Vagina (tissue), 2 donors: ENCODE data around the gene MRPS30. TPM values are rescaled to one million over a fixed set of nuclear protein-coding genes. Genes with fewer than 3 reads are reported as not detected.
"Not testable (repeated sequence)": the region's sequence is repeated elsewhere in the genome, so short reads cannot be mapped to it uniquely, and the experiment has no call there.

ENCODE experiments used
- DNase-seq, 2 donors: peaks; one replicate each; pipeline ENCODE4 v3.0.0-alpha.2; 2017; ENCODE audit errors: extremely low spot score in 2 of 2
- H3K27ac ChIP-seq: fragments of 200-600 bp; sonication (generic); one replicate; pipeline ENCODE4 v1.5.1; 2019
- H3K27me3 ChIP-seq: fragments of 200-600 bp; sonication (generic); one replicate; pipeline ENCODE4 v1.5.1; 2019
- H3K36me3 ChIP-seq, 2 donors: fragments of 200-600 bp; sonication (generic); one replicate each; pipeline ENCODE4 v1.5.1; 2017 to 2019
- H3K4me1 ChIP-seq: fragments of 200-600 bp; sonication (generic); one replicate; pipeline ENCODE4 v1.5.1; 2019
- H3K4me3 ChIP-seq, 2 donors: fragments of 200-600 bp; sonication (generic); 1 replicate in 1 of 2; 2 replicates in 1 of 2; pipeline ENCODE4 v1.5.1; 2016 to 2019
- H3K9me3 ChIP-seq: fragments of 200-600 bp; sonication (generic); one replicate; pipeline ENCODE4 v1.5.1; 2019
- POLR2A ChIP-seq, 2 donors: fragments of 450-650 bp; IDR thresholded peaks; one replicate each; pipeline ENCODE4 v1.6.1; 2017; ENCODE audit warnings: antibody characterized with exemption in 2 of 2, mild to moderate bottlenecking in 2 of 2, moderate library complexity in 2 of 2
- POLR2AphosphoS5 ChIP-seq, 2 donors: sonication (generic); formaldehyde crosslinking; IDR thresholded peaks; one replicate each; pipeline ENCODE4 v1.9.0; 2017; ENCODE audit warnings: antibody characterized with exemption in 2 of 2, mild to moderate bottlenecking in 2 of 2, low read depth in 1 of 2; ENCODE audit not compliant: insufficient read depth in 1 of 2
- intact Hi-C: fragments of 100-400 bp; cut with DNase I; formaldehyde crosslinking; loops from one replicate; pipeline ENCODE4 v1.15.1; 2023
- total RNA-seq: library from RNA; depleted of rRNA; stranded (reverse); fragments of >200 nt; gene quantifications from one replicate; pipeline ENCODE4 v1.2.3, GENCODE V29; 2016
- TF ChIP-seq, protein P1 (sequence below), 3 experiments: fragments of 450-650 bp in 2 of 3; fragments of 200-600 bp in 1 of 3; sonication (generic) in 1 of 3; IDR thresholded peaks; one replicate each; pipeline ENCODE4 v1.5.1; 2017 to 2019; ENCODE audit warnings: antibody characterized with exemption in 3 of 3, mild to moderate bottlenecking in 2 of 3, moderate library complexity in 2 of 3

MRPS30 gene
- total RNA-seq: 72.2 TPM

DNA sequence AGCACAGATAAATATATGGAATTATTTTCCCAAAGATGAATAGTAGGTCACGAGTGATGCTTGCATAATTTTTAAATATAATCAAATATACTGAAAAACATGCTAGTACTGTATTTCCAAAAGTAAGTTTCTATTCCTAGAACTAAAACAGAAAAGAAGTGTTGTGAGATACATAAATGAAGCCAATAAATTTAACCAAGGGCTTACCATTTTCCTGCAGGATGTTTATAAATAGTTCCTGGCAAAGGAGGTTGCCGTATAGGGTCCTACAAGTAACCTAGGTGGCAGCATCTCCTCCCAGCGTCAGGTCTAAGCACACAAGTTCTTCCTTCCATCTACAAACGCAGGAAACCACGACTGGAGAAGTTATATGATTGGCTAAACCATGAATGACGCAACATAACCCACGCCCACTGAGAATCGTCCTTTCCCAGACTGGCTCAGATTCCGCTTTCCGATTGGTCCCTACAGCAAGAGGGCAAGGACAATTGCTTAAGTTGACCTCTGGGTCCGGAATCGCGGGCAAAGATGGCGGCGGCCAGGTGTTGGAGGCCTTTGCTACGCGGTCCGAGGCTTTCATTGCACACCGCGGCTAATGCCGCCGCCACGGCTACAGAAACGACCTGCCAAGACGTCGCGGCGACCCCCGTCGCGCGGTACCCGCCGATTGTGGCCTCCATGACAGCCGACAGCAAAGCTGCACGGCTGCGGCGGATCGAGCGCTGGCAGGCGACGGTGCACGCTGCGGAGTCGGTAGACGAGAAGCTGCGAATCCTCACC is at the start of gene MRPS30:
Gene MRPS30 (plus strand): TSS at position 513 of the 780 bp plus-strand sequence. CDS start 16 bp downstream, at position 529.
- Histone ChIP-seq H3K27ac (peak within 1 kb of the TSS; percentile 83), H3K9me3 (no peaks in the 10 kb centered on the region), H3K27me3 (no peaks in the 10 kb centered on the region), H3K4me3 (peak within 1 kb of the TSS; percentile 82 to 99), H3K4me1 (peaks cover 36% of the 10 kb centered on the region), H3K36me3 (peaks cover 0 to 11% of the 10 kb centered on the region in 2 donors)
- intact Hi-C loops: no loop called here
- peak; percentile 97 to 99 for DNase-seq
- TF ChIP-seq POLR2AphosphoS5 (IDR thresholded peaks at IDR 0.05; ENCODE audit: insufficient read depth in 1 of 2, low read depth in 1 of 2) (peak; percentile 92 to 93), POLR2A (IDR thresholded peaks at IDR 0.05) (peak in 1 of 2 donors; percentile 29)
- TF ChIP-seq, protein P1, sequence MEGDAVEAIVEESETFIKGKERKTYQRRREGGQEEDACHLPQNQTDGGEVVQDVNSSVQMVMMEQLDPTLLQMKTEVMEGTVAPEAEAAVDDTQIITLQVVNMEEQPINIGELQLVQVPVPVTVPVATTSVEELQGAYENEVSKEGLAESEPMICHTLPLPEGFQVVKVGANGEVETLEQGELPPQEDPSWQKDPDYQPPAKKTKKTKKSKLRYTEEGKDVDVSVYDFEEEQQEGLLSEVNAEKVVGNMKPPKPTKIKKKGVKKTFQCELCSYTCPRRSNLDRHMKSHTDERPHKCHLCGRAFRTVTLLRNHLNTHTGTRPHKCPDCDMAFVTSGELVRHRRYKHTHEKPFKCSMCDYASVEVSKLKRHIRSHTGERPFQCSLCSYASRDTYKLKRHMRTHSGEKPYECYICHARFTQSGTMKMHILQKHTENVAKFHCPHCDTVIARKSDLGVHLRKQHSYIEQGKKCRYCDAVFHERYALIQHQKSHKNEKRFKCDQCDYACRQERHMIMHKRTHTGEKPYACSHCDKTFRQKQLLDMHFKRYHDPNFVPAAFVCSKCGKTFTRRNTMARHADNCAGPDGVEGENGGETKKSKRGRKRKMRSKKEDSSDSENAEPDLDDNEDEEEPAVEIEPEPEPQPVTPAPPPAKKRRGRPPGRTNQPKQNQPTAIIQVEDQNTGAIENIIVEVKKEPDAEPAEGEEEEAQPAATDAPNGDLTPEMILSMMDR (IDR thresholded peaks at IDR 0.05): peak in 1 of 3 experiments; percentile 59

DNA sequence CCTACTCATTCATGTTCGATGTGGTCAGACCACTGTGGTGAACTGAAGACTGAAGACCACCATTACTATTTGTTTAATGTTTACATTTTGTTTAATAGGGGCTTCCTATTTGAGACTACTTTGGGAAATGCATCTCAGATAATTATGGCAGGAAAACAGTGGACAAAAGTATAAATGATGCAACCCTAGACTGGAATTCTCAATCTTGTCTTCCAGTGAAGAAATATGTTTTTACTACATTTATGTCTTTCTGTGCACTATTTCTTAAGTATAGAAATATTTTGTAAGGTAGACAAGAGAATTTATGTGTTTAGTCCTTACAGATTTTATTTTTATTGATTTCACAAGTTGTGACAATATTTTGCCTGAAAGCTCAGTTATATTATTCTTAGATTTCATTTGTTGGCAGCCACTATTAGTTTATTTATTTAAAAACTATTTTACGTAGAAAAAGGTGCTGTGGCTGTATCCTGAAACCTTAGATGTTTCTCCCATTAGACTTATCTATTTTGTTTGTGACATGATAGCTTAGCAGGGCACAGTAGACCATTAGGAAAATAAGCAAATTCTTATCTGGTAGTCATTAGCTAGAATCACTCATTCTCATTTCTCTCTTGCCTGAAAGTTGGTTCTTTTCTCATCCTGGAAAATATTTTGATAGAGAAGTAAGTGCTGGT is 39.4 kb upstream of the MRPS30 start:
- H3K27ac ChIP-seq: no peak overlapping the region
- H3K9me3 ChIP-seq: no peaks in the 10 kb centered on the region
- H3K27me3 ChIP-seq: no peaks in the 10 kb centered on the region
- intact Hi-C loops: no loop called here
- no peak overlapping the region for H3K4me3 ChIP-seq
- DNase-seq: no peak
- H3K36me3 ChIP-seq: no peaks in the 10 kb centered on the region
- no peaks in the 10 kb centered on the region for H3K4me1 ChIP-seq
- TF ChIP-seq, protein P1 (IDR thresholded peaks at IDR 0.05): no peak
- TF ChIP-seq POLR2A (IDR thresholded peaks at IDR 0.05): no peak
- TF ChIP-seq POLR2AphosphoS5 (IDR thresholded peaks at IDR 0.05; ENCODE audit: insufficient read depth in 1 of 2, low read depth in 1 of 2): no peak

DNA sequence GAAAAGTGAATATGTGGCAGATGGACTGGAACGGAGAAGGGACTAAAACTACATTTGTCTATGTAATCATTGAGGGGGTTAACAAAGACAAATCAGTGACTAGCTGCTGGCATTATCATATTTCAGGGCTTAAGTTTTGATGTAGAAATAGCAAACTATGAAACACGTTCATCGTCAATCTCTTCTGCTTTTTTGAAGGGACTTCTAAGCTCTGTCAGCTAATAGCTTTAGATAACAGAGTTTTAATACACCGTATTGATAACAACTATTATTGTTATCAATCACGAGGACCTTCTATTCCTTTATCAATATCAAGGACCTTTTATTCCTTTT is 38.9 kb upstream of the MRPS30 start:
- H3K9me3 ChIP-seq: no peaks in the 10 kb centered on the region
- intact Hi-C loops: no loop called here
- no peaks in the 10 kb centered on the region for H3K4me1 ChIP-seq
- DNase-seq: no peak
- TF ChIP-seq POLR2AphosphoS5 (IDR thresholded peaks at IDR 0.05; ENCODE audit: insufficient read depth in 1 of 2, low read depth in 1 of 2): no peak
- TF ChIP-seq, protein P1 (IDR thresholded peaks at IDR 0.05): no peak
- TF ChIP-seq POLR2A (IDR thresholded peaks at IDR 0.05): no peak
- H3K4me3 ChIP-seq: no peak overlapping the region
- no peaks in the 10 kb centered on the region for H3K27me3 ChIP-seq
- H3K27ac ChIP-seq: no peak overlapping the region
- H3K36me3 ChIP-seq: no peaks in the 10 kb centered on the region

DNA sequence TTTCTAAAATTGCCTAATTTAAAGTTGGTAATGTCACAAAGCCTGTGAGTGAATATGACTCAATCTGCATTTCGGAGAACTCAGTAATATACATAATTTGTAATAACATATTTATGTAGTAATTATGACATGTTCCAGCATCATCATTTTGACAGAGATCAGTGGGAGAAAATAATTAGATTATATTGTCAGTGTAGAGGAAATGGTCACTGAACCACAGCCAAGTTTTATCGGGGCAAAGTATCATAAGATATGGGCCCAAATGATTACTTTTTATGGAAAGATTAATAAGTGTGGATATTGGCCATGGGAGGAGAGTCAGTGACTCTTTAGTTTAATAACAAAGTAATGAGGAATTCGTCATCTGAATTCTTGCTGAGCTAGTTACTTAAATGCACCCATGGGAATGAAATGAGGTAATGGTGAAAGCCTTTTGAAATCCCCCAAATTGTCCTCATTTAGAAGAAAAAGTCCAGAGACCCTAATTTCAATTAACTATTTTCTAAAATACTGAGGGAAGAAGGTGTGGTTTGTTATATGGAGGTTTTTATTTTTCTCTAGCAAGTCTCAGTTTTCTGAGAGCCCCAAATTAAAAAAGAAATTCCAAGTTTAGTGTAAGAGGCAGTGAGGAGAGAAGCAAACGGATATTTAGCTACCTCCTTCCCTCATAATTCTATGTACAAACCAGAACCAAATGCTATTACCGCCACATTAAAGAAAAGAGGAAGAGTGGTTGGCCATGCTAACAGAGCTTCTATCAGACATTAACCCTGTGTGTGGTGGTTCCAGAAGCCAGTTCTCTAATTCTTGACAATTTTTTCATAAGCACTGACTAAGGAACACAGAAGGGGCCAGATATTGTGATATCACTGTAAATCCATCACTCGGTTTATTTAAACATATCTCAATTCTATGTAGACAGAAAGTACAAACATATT is 37.7 kb upstream of the MRPS30 start:
- no peaks in the 10 kb centered on the region for H3K4me1 ChIP-seq
- no peak overlapping the region for H3K4me3 ChIP-seq
- no peak for DNase-seq
- no peaks in the 10 kb centered on the region for H3K27me3 ChIP-seq
- no peaks in the 10 kb centered on the region for H3K36me3 ChIP-seq
- intact Hi-C loops: no loop called here
- H3K9me3 ChIP-seq: no peaks in the 10 kb centered on the region
- TF ChIP-seq, protein P1 (IDR thresholded peaks at IDR 0.05): no peak
- TF ChIP-seq POLR2AphosphoS5 (IDR thresholded peaks at IDR 0.05; ENCODE audit: insufficient read depth in 1 of 2, low read depth in 1 of 2) (no peak), POLR2A (IDR thresholded peaks at IDR 0.05) (no peak)
- H3K27ac ChIP-seq: no peak overlapping the region

DNA sequence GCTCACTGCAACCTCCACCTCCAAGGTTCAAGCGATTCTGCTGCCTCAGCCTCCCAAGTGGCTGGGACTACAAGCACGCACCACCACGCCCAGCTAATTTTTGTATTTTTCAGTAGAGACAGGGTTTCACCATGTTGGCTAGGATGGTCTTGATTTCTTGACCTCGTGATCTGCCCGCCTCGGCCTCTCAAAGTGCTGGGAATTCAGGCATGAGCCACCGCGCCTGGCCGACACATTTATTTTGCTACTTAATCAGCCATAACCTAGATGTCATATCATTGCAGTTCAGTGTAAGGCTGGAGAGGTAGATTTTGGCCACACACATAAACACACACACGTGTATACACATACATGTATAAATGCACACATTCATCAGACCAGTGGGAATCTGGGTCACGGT is 36.4 kb upstream of the MRPS30 start:
- intact Hi-C loops, H3K4me3 ChIP-seq, H3K9me3 ChIP-seq, H3K4me1 ChIP-seq, H3K27ac ChIP-seq, H3K27me3 ChIP-seq, H3K36me3 ChIP-seq, DNase-seq: not testable (repeated sequence)
